Measurements from ENCODE around the gene CD248. TPM values are rescaled to one million over a fixed set of nuclear protein-coding genes. Genes with fewer than 3 reads are reported as not detected.
A peak's percentile ranks its signal among the peaks of the same experiment; 100 is the strongest.

Gene CD248
- total RNA-seq, 1 donor from 2014 or later = 58.8 TPM

- Histone ChIP-seq H3K79me2 (ENCODE audit: insufficient read depth, low read length) (no peaks in the 10 kb centered on the region), H3K4me3 (ENCODE audit: insufficient read depth, low read depth, low read length) (no peak overlapping the region), H3K9me3 (ENCODE audit: insufficient read depth, low read depth, low read length) (no peaks in the 10 kb centered on the region), H4K20me1 (ENCODE audit: insufficient read depth, low read length) (peaks cover 14% of the 10 kb centered on the region), H3K9ac (ENCODE audit: low read length) (peak overlapping the region; percentile 74), H2AFZ (ENCODE audit: low read depth, low read length) (peak overlapping the region; percentile 22), H3K27me3 (ENCODE audit: insufficient read depth, low read length) (no peaks in the 10 kb centered on the region), H3K36me3 (ENCODE audit: insufficient read depth, low read length) (no peaks in the 10 kb centered on the region), H3K4me1 (ENCODE audit: insufficient read depth, low read length) (peaks cover 46% of the 10 kb centered on the region), H3K4me2 (ENCODE audit: low read length) (peak overlapping the region; percentile 75), H3K27ac (ENCODE audit: low read depth, low read length) (peak overlapping the region; percentile 84)
- H3K36me3 Mint-ChIP-seq (ENCODE audit: low read depth, unreplicated experiment) = peaks cover 2% of the 10 kb centered on the region
- H3K4me1 Mint-ChIP-seq (ENCODE audit: low read depth, unreplicated experiment) = peaks cover 39% of the 10 kb centered on the region
- no peaks in the 10 kb centered on the region for H3K27me3 Mint-ChIP-seq (ENCODE audit: low read depth, unreplicated experiment)
- FAIRE-seq (no peak), DNase-seq (ENCODE audit: low read depth) (peak; percentile 58)
- H3K27ac Mint-ChIP-seq (ENCODE audit: unreplicated experiment) = peak overlapping the region; percentile 84
- no peak overlapping the region for H3K4me3 Mint-ChIP-seq (ENCODE audit: unreplicated experiment)
- no peak for TF ChIP-seq EZH2 (IDR thresholded peaks at IDR 0.05; ENCODE audit: insufficient read depth, low read length)
- TF ChIP-seq CTCF (IDR thresholded peaks at IDR 0.05; ENCODE audit: insufficient read depth, low read depth, low read length) = no peak
- peaks cover 2% of the 10 kb centered on the region for H3K9me3 Mint-ChIP-seq (ENCODE audit: unreplicated experiment)
Measured at GRCh38 chr11:66327171-66328030, 10.6 kb upstream of the CD248 start.

GRCh38 chr11:66326261-66327111 is 9.6 kb upstream of the CD248 start:
- Histone ChIP-seq H3K79me2 (ENCODE audit: insufficient read depth, low read length) (no peaks in the 10 kb centered on the region), H3K27me3 (ENCODE audit: insufficient read depth, low read length) (no peaks in the 10 kb centered on the region), H3K27ac (ENCODE audit: low read depth, low read length) (peak overlapping the region; percentile 84), H3K36me3 (ENCODE audit: insufficient read depth, low read length) (no peaks in the 10 kb centered on the region), H4K20me1 (ENCODE audit: insufficient read depth, low read length) (peaks cover 5% of the 10 kb centered on the region), H3K9ac (ENCODE audit: low read length) (peak overlapping the region; percentile 74), H3K4me1 (ENCODE audit: insufficient read depth, low read length) (peaks cover 46% of the 10 kb centered on the region), H3K4me2 (ENCODE audit: low read length) (peak overlapping the region; percentile 75), H3K9me3 (ENCODE audit: insufficient read depth, low read depth, low read length) (no peaks in the 10 kb centered on the region), H2AFZ (ENCODE audit: low read depth, low read length) (peak overlapping the region; percentile 48), H3K4me3 (ENCODE audit: insufficient read depth, low read depth, low read length) (no peak overlapping the region)
- peaks cover 39% of the 10 kb centered on the region for H3K4me1 Mint-ChIP-seq (ENCODE audit: low read depth, unreplicated experiment)
- peaks cover 2% of the 10 kb centered on the region for H3K36me3 Mint-ChIP-seq (ENCODE audit: low read depth, unreplicated experiment)
- no peaks in the 10 kb centered on the region for H3K27me3 Mint-ChIP-seq (ENCODE audit: low read depth, unreplicated experiment)
- peak overlapping the region; percentile 84 for H3K27ac Mint-ChIP-seq (ENCODE audit: unreplicated experiment)
- H3K9me3 Mint-ChIP-seq (ENCODE audit: unreplicated experiment) = peaks cover 2% of the 10 kb centered on the region
- DNase-seq (ENCODE audit: low read depth) (no peak), FAIRE-seq (no peak)
- H3K4me3 Mint-ChIP-seq (ENCODE audit: unreplicated experiment) = no peak overlapping the region
- TF ChIP-seq CTCF (IDR thresholded peaks at IDR 0.05; ENCODE audit: insufficient read depth, low read depth, low read length) (no peak), EZH2 (IDR thresholded peaks at IDR 0.05; ENCODE audit: insufficient read depth, low read length) (no peak)

All from astrocyte (in vitro differentiated cells and primary cell).